Measurements from ENCODE around the gene DOCK11. TPM values are rescaled to one million over a fixed set of nuclear protein-coding genes. Genes with fewer than 3 reads are reported as not detected.

Gene DOCK11
- polyA plus RNA-seq, 1 donor from 2014 or later: 37.2 TPM

DNA sequence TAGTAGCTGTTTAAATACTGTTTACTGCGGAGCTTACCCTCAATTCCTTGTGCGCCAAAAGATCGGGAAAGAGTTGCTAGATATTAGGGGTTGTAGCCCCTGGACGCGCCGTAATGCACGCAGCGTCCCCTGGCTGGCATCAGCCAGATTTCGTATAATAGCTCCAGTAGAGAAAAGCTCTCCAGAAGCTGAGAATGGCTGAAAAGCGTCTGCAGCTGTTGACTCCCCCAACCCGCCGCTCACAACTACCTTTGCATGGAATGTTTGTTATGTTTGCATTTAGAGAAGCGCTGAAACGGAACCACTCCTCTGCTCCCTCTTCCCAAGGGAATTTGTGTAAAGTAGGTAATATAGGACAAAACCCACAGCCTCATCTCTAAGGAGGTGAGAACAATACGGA lies 3.7 kb downstream of the DOCK11 start:
- Histone ChIP-seq H3K9ac (ENCODE audit: low read length) (no peak overlapping the region), H3K27me3 (ENCODE audit: insufficient read depth, low read depth, low read length) (no peaks in the 10 kb centered on the region), H3K9me2 (ENCODE audit: insufficient read depth, low read length) (no peaks in the 10 kb centered on the region), H2AFZ (ENCODE audit: low read depth, low read length) (no peak overlapping the region), H3K9me3 (ENCODE audit: low read length) (no peaks in the 10 kb centered on the region), H3K4me3 (ENCODE audit: low read length) (peak overlapping the region; percentile 77), H3F3A (ENCODE audit: insufficient read depth, low read length, poor library complexity, severe bottlenecking) (no peaks in the 10 kb centered on the region), H3K4me2 (ENCODE audit: low read length) (peak overlapping the region; percentile 10), H3K36me3 (ENCODE audit: insufficient read depth, low read length) (no peaks in the 10 kb centered on the region), H3K79me2 (replicated peaks; ENCODE audit: insufficient read depth, low read length) (peaks cover 19% of the 10 kb centered on the region), H3K27ac (ENCODE audit: low read length) (no peak overlapping the region), H4K20me1 (ENCODE audit: insufficient read depth) (no peaks in the 10 kb centered on the region)
- TF ChIP-seq SMC3 (conservative IDR thresholded peaks at IDR 0.05; ENCODE audit: poor library complexity): no peak
- TF ChIP-seq, protein P1, sequence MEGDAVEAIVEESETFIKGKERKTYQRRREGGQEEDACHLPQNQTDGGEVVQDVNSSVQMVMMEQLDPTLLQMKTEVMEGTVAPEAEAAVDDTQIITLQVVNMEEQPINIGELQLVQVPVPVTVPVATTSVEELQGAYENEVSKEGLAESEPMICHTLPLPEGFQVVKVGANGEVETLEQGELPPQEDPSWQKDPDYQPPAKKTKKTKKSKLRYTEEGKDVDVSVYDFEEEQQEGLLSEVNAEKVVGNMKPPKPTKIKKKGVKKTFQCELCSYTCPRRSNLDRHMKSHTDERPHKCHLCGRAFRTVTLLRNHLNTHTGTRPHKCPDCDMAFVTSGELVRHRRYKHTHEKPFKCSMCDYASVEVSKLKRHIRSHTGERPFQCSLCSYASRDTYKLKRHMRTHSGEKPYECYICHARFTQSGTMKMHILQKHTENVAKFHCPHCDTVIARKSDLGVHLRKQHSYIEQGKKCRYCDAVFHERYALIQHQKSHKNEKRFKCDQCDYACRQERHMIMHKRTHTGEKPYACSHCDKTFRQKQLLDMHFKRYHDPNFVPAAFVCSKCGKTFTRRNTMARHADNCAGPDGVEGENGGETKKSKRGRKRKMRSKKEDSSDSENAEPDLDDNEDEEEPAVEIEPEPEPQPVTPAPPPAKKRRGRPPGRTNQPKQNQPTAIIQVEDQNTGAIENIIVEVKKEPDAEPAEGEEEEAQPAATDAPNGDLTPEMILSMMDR (IDR thresholded peaks at IDR 0.05; ENCODE audit: poor library complexity, severe bottlenecking): peak; percentile 49

DNA sequence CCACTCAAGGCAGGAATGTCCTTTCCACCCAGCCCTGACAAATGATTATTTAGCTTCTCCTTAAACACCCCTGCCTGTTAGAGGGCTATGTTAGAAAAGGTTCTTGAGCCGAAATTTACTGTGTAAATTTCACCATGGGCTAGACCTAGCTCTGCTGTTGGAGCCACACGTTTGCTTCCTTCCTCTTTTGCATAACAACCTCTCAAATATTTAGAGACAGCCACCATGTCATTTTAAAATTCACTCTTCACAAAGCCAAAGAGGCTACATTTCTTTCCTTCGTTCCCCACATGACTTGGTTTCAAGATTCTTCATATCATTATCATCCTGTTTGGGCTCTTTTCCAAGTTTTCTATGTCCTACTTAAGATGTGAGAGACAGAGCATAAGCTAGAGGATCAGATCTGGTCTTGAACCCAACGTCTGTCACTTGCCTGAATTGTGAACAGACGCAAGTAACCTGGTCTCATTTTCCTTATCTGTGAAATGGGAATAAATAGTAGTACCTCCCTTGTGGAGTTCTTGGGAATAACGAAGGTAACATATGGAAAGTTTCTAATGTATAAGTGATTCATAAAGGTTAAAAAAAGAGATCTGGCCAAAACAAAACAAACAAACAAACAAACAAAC lies 6.7 kb downstream of the DOCK11 start:
- TF ChIP-seq, protein P1 (IDR thresholded peaks at IDR 0.05; ENCODE audit: poor library complexity, severe bottlenecking): no peak
- TF ChIP-seq SMC3 (conservative IDR thresholded peaks at IDR 0.05; ENCODE audit: poor library complexity) (no peak), RAD21 (conservative IDR thresholded peaks at IDR 0.05) (no peak), EZH2 (IDR thresholded peaks at IDR 0.05; ENCODE audit: borderline replicate concordance, insufficient read depth, low read length, poor library complexity, severe bottlenecking) (no peak), MXI1 (conservative IDR thresholded peaks at IDR 0.05; ENCODE audit: poor library complexity, severe bottlenecking) (no peak), EP300 (conservative IDR thresholded peaks at IDR 0.05; ENCODE audit: poor library complexity, severe bottlenecking) (no peak), TAF1 (IDR thresholded peaks at IDR 0.05; ENCODE audit: low read depth) (no peak)
- TF ChIP-seq, protein P2, sequence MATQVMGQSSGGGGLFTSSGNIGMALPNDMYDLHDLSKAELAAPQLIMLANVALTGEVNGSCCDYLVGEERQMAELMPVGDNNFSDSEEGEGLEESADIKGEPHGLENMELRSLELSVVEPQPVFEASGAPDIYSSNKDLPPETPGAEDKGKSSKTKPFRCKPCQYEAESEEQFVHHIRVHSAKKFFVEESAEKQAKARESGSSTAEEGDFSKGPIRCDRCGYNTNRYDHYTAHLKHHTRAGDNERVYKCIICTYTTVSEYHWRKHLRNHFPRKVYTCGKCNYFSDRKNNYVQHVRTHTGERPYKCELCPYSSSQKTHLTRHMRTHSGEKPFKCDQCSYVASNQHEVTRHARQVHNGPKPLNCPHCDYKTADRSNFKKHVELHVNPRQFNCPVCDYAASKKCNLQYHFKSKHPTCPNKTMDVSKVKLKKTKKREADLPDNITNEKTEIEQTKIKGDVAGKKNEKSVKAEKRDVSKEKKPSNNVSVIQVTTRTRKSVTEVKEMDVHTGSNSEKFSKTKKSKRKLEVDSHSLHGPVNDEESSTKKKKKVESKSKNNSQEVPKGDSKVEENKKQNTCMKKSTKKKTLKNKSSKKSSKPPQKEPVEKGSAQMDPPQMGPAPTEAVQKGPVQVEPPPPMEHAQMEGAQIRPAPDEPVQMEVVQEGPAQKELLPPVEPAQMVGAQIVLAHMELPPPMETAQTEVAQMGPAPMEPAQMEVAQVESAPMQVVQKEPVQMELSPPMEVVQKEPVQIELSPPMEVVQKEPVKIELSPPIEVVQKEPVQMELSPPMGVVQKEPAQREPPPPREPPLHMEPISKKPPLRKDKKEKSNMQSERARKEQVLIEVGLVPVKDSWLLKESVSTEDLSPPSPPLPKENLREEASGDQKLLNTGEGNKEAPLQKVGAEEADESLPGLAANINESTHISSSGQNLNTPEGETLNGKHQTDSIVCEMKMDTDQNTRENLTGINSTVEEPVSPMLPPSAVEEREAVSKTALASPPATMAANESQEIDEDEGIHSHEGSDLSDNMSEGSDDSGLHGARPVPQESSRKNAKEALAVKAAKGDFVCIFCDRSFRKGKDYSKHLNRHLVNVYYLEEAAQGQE (IDR thresholded peaks at IDR 0.05; ENCODE audit: borderline replicate concordance): no peak
- no peaks in the 10 kb centered on the region for H3K36me3 ChIP-seq (ENCODE audit: insufficient read depth, low read length)
- no peaks in the 10 kb centered on the region for H3K9me2 ChIP-seq (ENCODE audit: insufficient read depth, low read length)
- no peak overlapping the region for H3K27ac ChIP-seq (ENCODE audit: low read length)
- H3K79me2 ChIP-seq (replicated peaks; ENCODE audit: insufficient read depth, low read length): peaks cover 14% of the 10 kb centered on the region
- H3K9ac ChIP-seq (ENCODE audit: low read length): no peak overlapping the region
- no peaks in the 10 kb centered on the region for H3F3A ChIP-seq (ENCODE audit: insufficient read depth, low read length, poor library complexity, severe bottlenecking)
- H4K20me1 ChIP-seq (ENCODE audit: insufficient read depth): no peaks in the 10 kb centered on the region
- no peak overlapping the region for H2AFZ ChIP-seq (ENCODE audit: low read depth, low read length)
- H3K4me2 ChIP-seq (ENCODE audit: low read length): no peak overlapping the region
- no peaks in the 10 kb centered on the region for H3K27me3 ChIP-seq (ENCODE audit: insufficient read depth, low read depth, low read length)
- H3K9me3 ChIP-seq (ENCODE audit: low read length): no peaks in the 10 kb centered on the region
- H3K4me3 ChIP-seq (ENCODE audit: low read length): no peak overlapping the region

Data from neural cell (in vitro differentiated cells).